WTC11 (cell line): ENCODE data around the gene SUDS3. TPM values are rescaled to one million over a fixed set of nuclear protein-coding genes. Genes with fewer than 3 reads are reported as not detected.

Experiments used
- ATAC-seq: fragments of 200-7000 bp; cut with Tn5 transposase; 2 replicates; pipeline ENCODE4 v1.10.0; 2021; ENCODE audit warnings: mild to moderate bottlenecking, moderate library complexity
- CTCF ChIA-PET: fragments of 300-600 bp; sonication (Branson Sonifier 250); formaldehyde crosslinking; loops from one replicate; lab custom pipeline; 2021; ENCODE audit warnings: antibody characterized with exemption; lab: Charles Lee
- POLR2A ChIA-PET: fragments of 350-600 bp; sonication (Branson Sonifier 250); formaldehyde crosslinking; loops from one replicate; lab custom pipeline; 2021; ENCODE audit warnings: antibody characterized with exemption; lab: Charles Lee
- DNase-seq: peaks from one replicate; pipeline ENCODE4 v3.0.0; 2021; ENCODE audit warnings: low spot score
- H3K27ac Mint-ChIP-seq: 2 replicates; pipeline ENCODE4 v1.8.0; 2021; ENCODE audit warnings: mixed read lengths
- H3K27me3 Mint-ChIP-seq: 2 replicates; pipeline ENCODE4 v1.8.0; 2021; ENCODE audit warnings: low read depth, mild to moderate bottlenecking, moderate library complexity, mixed read lengths
- H3K36me3 Mint-ChIP-seq: 2 replicates; pipeline ENCODE4 v1.8.0; 2021; ENCODE audit warnings: mixed read lengths
- H3K4me1 Mint-ChIP-seq: 2 replicates; pipeline ENCODE4 v1.8.0; 2022; ENCODE audit warnings: mixed read lengths
- H3K4me3 Mint-ChIP-seq: 2 replicates; pipeline ENCODE4 v1.8.0; 2021; ENCODE audit warnings: mild to moderate bottlenecking, moderate library complexity, mixed read lengths
- H3K9me3 Mint-ChIP-seq: 2 replicates; pipeline ENCODE4 v1.8.0; 2021; ENCODE audit warnings: mixed read lengths
- ELF4 ChIP-seq: sonication (generic); formaldehyde crosslinking; IDR thresholded peaks from 2 replicates; pipeline ENCODE4 v1.8.1; 2022; ENCODE audit warnings: low read depth, mild to moderate bottlenecking, moderate library complexity, missing genetic modification reagents
- GRHL2 ChIP-seq: fragments of 250-450 bp; sonication (Bioruptor Pico); IDR thresholded peaks from 2 replicates; pipeline ENCODE4 v1.8.0; 2022; ENCODE audit warnings: mild to moderate bottlenecking, moderate library complexity; ENCODE audit not compliant: insufficient replicate concordance, severe bottlenecking
- HMGA2 ChIP-seq: fragments of 250-450 bp; sonication (Bioruptor Pico); IDR thresholded peaks from 2 replicates; pipeline ENCODE4 v1.4.0; 2021; ENCODE audit warnings: mild to moderate bottlenecking, moderate library complexity
- IRF2 ChIP-seq: sonication (generic); formaldehyde crosslinking; IDR thresholded peaks from 2 replicates; pipeline ENCODE4 v1.8.0; 2022; ENCODE audit warnings: low read depth, missing genetic modification reagents, borderline replicate concordance
- KAT7 ChIP-seq: sonication (generic); formaldehyde crosslinking; IDR thresholded peaks from 2 replicates; pipeline ENCODE4 v1.8.1; 2023; ENCODE audit warnings: missing genetic modification reagents, mild to moderate bottlenecking, borderline replicate concordance
- SOX15 ChIP-seq: fragments of 250-450 bp; sonication (Bioruptor Pico); IDR thresholded peaks from 2 replicates; pipeline ENCODE4 v1.9.0; 2021; ENCODE audit warnings: mild to moderate bottlenecking
- ZNF219 ChIP-seq: sonication (generic); formaldehyde crosslinking; IDR thresholded peaks from 2 replicates; pipeline ENCODE4 v1.8.0; 2023; ENCODE audit warnings: missing genetic modification reagents, mild to moderate bottlenecking, borderline replicate concordance
- ZNF396 ChIP-seq: fragments of 250-450 bp; sonication (Bioruptor Pico); IDR thresholded peaks from 2 replicates; pipeline ENCODE4 v1.8.0; 2021; ENCODE audit warnings: mild to moderate bottlenecking, moderate library complexity, borderline replicate concordance
- ZNF416 ChIP-seq: fragments of 250-450 bp; sonication (Bioruptor Pico); IDR thresholded peaks from 2 replicates; pipeline ENCODE4 v1.9.0; 2021; ENCODE audit warnings: mild to moderate bottlenecking, inconsistent platforms
- total RNA-seq: library from RNA; stranded (reverse); gene quantifications from 3 replicates; pipeline ENCODE4 v1.2.3, GENCODE V29; 2021
- TF ChIP-seq, protein P1 (sequence below): sonication (generic); formaldehyde crosslinking; IDR thresholded peaks from 2 replicates; pipeline ENCODE4 v1.8.1; 2023; ENCODE audit warnings: mild to moderate bottlenecking, missing genetic modification reagents
- TF ChIP-seq, protein P2 (sequence below): sonication (generic); formaldehyde crosslinking; IDR thresholded peaks from 2 replicates; pipeline ENCODE4 v1.8.0; 2023; ENCODE audit warnings: mild to moderate bottlenecking, missing genetic modification reagents
- TF ChIP-seq, protein P3 (sequence below): sonication (generic); formaldehyde crosslinking; IDR thresholded peaks from 2 replicates; pipeline ENCODE4 v1.8.0; 2022; ENCODE audit warnings: mild to moderate bottlenecking, missing genetic modification reagents
- TF ChIP-seq, protein P4 (sequence below): sonication (generic); formaldehyde crosslinking; IDR thresholded peaks from 2 replicates; pipeline ENCODE4 v1.8.1; 2023; ENCODE audit warnings: mild to moderate bottlenecking, missing genetic modification reagents, moderate library complexity
- TF ChIP-seq, protein P5 (sequence below): sonication (generic); formaldehyde crosslinking; IDR thresholded peaks from 2 replicates; pipeline ENCODE4 v1.8.0; 2022; ENCODE audit warnings: missing genetic modification reagents
- TF ChIP-seq, protein P6 (sequence below): sonication (generic); formaldehyde crosslinking; IDR thresholded peaks from 2 replicates; pipeline ENCODE4 v1.8.0; 2022; ENCODE audit warnings: mild to moderate bottlenecking, missing genetic modification reagents

Gene SUDS3
- total RNA-seq, 1 experiment from 2014 or later, result 63.9 TPM

DNA sequence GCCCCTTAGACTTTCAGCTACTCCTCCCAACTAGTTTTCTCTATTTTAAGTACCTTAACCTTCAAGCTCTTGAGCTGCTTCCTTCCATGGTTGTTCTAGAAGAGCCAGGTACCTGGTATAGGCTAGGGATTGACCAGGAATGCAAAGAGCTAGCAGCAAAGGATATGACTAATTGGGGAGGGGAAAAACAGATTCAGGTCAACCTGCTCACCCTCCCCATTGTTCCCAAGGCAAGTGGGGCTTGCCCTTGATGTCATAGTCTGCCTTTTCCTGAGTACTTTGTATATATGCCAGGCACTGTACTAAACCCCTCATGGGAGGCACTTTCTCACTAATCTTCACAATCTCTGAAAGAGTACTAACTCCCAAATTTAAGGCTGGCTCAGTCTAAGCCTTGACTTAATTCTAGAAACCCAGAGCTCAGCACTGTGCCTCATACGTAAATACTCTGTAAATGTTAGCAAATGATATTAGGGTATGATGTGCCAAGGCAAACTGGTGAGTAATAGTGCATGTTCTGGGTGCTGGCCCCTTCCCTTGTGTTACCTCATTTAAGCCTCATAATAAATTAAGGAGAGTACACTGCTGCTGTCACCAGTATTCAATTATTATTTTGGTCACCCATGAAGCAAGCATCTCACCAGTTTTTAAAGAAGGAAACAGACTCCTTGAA, 42.2 kb downstream of the SUDS3 start:
- no peak for TF ChIP-seq ZNF396 (CRISPR knock-in tag)
- TF ChIP-seq, protein P1, sequence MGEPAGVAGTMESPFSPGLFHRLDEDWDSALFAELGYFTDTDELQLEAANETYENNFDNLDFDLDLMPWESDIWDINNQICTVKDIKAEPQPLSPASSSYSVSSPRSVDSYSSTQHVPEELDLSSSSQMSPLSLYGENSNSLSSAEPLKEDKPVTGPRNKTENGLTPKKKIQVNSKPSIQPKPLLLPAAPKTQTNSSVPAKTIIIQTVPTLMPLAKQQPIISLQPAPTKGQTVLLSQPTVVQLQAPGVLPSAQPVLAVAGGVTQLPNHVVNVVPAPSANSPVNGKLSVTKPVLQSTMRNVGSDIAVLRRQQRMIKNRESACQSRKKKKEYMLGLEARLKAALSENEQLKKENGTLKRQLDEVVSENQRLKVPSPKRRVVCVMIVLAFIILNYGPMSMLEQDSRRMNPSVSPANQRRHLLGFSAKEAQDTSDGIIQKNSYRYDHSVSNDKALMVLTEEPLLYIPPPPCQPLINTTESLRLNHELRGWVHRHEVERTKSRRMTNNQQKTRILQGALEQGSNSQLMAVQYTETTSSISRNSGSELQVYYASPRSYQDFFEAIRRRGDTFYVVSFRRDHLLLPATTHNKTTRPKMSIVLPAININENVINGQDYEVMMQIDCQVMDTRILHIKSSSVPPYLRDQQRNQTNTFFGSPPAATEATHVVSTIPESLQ (CRISPR knock-in tag), result no peak
- TF ChIP-seq IRF2 (CRISPR knock-in tag), result no peak
- no peak for TF ChIP-seq KAT7 (CRISPR knock-in tag)
- TF ChIP-seq, protein P2, sequence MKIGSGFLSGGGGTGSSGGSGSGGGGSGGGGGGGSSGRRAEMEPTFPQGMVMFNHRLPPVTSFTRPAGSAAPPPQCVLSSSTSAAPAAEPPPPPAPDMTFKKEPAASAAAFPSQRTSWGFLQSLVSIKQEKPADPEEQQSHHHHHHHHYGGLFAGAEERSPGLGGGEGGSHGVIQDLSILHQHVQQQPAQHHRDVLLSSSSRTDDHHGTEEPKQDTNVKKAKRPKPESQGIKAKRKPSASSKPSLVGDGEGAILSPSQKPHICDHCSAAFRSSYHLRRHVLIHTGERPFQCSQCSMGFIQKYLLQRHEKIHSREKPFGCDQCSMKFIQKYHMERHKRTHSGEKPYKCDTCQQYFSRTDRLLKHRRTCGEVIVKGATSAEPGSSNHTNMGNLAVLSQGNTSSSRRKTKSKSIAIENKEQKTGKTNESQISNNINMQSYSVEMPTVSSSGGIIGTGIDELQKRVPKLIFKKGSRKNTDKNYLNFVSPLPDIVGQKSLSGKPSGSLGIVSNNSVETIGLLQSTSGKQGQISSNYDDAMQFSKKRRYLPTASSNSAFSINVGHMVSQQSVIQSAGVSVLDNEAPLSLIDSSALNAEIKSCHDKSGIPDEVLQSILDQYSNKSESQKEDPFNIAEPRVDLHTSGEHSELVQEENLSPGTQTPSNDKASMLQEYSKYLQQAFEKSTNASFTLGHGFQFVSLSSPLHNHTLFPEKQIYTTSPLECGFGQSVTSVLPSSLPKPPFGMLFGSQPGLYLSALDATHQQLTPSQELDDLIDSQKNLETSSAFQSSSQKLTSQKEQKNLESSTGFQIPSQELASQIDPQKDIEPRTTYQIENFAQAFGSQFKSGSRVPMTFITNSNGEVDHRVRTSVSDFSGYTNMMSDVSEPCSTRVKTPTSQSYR, result no peak
- TF ChIP-seq, protein P3, sequence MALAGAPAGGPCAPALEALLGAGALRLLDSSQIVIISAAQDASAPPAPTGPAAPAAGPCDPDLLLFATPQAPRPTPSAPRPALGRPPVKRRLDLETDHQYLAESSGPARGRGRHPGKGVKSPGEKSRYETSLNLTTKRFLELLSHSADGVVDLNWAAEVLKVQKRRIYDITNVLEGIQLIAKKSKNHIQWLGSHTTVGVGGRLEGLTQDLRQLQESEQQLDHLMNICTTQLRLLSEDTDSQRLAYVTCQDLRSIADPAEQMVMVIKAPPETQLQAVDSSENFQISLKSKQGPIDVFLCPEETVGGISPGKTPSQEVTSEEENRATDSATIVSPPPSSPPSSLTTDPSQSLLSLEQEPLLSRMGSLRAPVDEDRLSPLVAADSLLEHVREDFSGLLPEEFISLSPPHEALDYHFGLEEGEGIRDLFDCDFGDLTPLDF (CRISPR knock-in tag), result no peak
- TF ChIP-seq, protein P4, sequence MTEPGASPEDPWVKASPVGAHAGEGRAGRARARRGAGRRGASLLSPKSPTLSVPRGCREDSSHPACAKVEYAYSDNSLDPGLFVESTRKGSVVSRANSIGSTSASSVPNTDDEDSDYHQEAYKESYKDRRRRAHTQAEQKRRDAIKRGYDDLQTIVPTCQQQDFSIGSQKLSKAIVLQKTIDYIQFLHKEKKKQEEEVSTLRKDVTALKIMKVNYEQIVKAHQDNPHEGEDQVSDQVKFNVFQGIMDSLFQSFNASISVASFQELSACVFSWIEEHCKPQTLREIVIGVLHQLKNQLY (CRISPR knock-in tag), result no peak
- TF ChIP-seq ZNF219, result no peak
- no peak for TF ChIP-seq HMGA2 (CRISPR knock-in tag)
- TF ChIP-seq, protein P5, sequence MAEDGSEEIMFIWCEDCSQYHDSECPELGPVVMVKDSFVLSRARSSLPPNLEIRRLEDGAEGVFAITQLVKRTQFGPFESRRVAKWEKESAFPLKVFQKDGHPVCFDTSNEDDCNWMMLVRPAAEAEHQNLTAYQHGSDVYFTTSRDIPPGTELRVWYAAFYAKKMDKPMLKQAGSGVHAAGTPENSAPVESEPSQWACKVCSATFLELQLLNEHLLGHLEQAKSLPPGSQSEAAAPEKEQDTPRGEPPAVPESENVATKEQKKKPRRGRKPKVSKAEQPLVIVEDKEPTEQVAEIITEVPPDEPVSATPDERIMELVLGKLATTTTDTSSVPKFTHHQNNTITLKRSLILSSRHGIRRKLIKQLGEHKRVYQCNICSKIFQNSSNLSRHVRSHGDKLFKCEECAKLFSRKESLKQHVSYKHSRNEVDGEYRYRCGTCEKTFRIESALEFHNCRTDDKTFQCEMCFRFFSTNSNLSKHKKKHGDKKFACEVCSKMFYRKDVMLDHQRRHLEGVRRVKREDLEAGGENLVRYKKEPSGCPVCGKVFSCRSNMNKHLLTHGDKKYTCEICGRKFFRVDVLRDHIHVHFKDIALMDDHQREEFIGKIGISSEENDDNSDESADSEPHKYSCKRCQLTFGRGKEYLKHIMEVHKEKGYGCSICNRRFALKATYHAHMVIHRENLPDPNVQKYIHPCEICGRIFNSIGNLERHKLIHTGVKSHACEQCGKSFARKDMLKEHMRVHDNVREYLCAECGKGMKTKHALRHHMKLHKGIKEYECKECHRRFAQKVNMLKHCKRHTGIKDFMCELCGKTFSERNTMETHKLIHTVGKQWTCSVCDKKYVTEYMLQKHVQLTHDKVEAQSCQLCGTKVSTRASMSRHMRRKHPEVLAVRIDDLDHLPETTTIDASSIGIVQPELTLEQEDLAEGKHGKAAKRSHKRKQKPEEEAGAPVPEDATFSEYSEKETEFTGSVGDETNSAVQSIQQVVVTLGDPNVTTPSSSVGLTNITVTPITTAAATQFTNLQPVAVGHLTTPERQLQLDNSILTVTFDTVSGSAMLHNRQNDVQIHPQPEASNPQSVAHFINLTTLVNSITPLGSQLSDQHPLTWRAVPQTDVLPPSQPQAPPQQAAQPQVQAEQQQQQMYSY (CRISPR knock-in tag), result no peak
- no peak for TF ChIP-seq SOX15
- no peak for TF ChIP-seq ZNF416
- TF ChIP-seq, protein P6, sequence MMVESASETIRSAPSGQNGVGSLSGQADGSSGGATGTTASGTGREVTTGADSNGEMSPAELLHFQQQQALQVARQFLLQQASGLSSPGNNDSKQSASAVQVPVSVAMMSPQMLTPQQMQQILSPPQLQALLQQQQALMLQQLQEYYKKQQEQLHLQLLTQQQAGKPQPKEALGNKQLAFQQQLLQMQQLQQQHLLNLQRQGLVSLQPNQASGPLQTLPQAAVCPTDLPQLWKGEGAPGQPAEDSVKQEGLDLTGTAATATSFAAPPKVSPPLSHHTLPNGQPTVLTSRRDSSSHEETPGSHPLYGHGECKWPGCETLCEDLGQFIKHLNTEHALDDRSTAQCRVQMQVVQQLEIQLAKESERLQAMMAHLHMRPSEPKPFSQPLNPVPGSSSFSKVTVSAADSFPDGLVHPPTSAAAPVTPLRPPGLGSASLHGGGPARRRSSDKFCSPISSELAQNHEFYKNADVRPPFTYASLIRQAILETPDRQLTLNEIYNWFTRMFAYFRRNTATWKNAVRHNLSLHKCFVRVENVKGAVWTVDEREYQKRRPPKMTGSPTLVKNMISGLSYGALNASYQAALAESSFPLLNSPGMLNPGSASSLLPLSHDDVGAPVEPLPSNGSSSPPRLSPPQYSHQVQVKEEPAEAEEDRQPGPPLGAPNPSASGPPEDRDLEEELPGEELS (CRISPR knock-in tag), result no peak
- no peak for TF ChIP-seq ELF4 (CRISPR knock-in tag)
- no peak for TF ChIP-seq GRHL2 (CRISPR knock-in tag)
- CTCF ChIA-PET, result no interaction called here
- Mint-ChIP-seq H3K27me3 (no peaks in the 10 kb centered on the region; the same call in 1 of the 2 replicates), H3K4me3 (no peak overlapping the region), H3K4me1 (no peaks in the 10 kb centered on the region), H3K36me3 (peaks cover 44% of the 10 kb centered on the region), H3K27ac (no peak overlapping the region; the same call in 1 of the 2 replicates), H3K9me3 (no peaks in the 10 kb centered on the region)
- DNase-seq, result no peak
- ATAC-seq, result no peak
- POLR2A ChIA-PET, result no interaction called here
